K562 (cell line): ENCODE results near the gene ERVK3-1. TPM values are rescaled to one million over a fixed set of nuclear protein-coding genes. Genes with fewer than 3 reads are reported as not detected.
A peak's percentile ranks its signal among the peaks of the same experiment; 100 is the strongest.

Experiments
- NFRKB ChIP-seq: fragments of 450-650 bp; IDR thresholded peaks from 2 replicates; pipeline ENCODE4 v1.6.1; 2016; ENCODE audit warnings: low read depth
- RERE ChIP-seq: sonication (generic); formaldehyde crosslinking; IDR thresholded peaks from 2 replicates; pipeline ENCODE4 v1.8.0; 2023; ENCODE audit warnings: missing genetic modification reagents, mild to moderate bottlenecking, borderline replicate concordance
- TOE1 ChIP-seq, 2 experiments: fragments of 450-650 bp in 1 of 2; sonication (generic) in 1 of 2; formaldehyde crosslinking in 1 of 2; IDR thresholded peaks; 2 replicates each; pipeline versions ENCODE4 v1.7.1 to v1.8.0; 2016 to 2022; ENCODE audit warnings: borderline replicate concordance in 2 of 2, mild to moderate bottlenecking in 2 of 2, antibody characterized with exemption in 1 of 2, inconsistent platforms in 1 of 2, low read depth in 1 of 2, missing genetic modification reagents in 1 of 2, moderate library complexity in 1 of 2
- ZKSCAN1 ChIP-seq: fragments of 150-350 bp; IDR thresholded peaks from 2 replicates; pipeline ENCODE4 v1.6.1; 2016; ENCODE audit warnings: low read depth, low read length
- ZNF280A ChIP-seq: fragments of 450-650 bp; IDR thresholded peaks from 2 replicates; pipeline ENCODE4 v1.6.1; 2018; ENCODE audit warnings: mild to moderate bottlenecking, low read depth; ENCODE audit not compliant: partially characterized antibody
- ZNF644 ChIP-seq: fragments of 200-800 bp; sonication (Bioruptor generic); IDR thresholded peaks from 2 replicates; pipeline ENCODE4 v1.6.1; 2016; ENCODE audit warnings: low read depth, missing genetic modification characterization, missing compliant biosample characterization
- polyA plus RNA-seq, 8 experiments: library from polyadenylated mRNA; depleted of rRNA in 4 of 8; stranded (reverse) in 5 of 8; unstranded in 3 of 8; fragments of >200 nt; fragmentation: Nextera tagmentation in 2 of 8; fragmentation: Illumina TruSeq in 1 of 8; extraction: Ambion mirVana in 2 of 8; extraction: Trizol in 1 of 8; gene quantifications; 2 replicates each; pipeline versions ENCODE4 v1.2.1 to v1.2.3, GENCODE V29; 2011 to 2014; ENCODE audit warnings: inconsistent platforms in 1 of 8, missing spikeins in 1 of 8
- total RNA-seq, 7 experiments: library from RNA; depleted of rRNA in 6 of 7; stranded (reverse); fragments of >200 nt in 6 of 7; fragmentation: Illumina TruSeq in 2 of 7; extraction: Trizol in 2 of 7; gene quantifications; 2 replicates each; pipeline versions ENCODE4 v1.2.1 to v1.2.3, GENCODE V29; 2011 to 2021; ENCODE audit warnings: low replicate concordance in 1 of 7
- TF ChIP-seq, protein P1 (sequence below): IDR thresholded peaks from 2 replicates; pipeline ENCODE4 v1.6.1; 2016; ENCODE audit warnings: missing genetic modification characterization, missing compliant biosample characterization

Gene ERVK3-1
- total and polyA plus RNA-seq, 9 of the 15 experiments (the other 6 are each of a cell fraction or from before 2014, with no cell fraction given) = 87.6 to 299 (median 119) TPM

DNA sequence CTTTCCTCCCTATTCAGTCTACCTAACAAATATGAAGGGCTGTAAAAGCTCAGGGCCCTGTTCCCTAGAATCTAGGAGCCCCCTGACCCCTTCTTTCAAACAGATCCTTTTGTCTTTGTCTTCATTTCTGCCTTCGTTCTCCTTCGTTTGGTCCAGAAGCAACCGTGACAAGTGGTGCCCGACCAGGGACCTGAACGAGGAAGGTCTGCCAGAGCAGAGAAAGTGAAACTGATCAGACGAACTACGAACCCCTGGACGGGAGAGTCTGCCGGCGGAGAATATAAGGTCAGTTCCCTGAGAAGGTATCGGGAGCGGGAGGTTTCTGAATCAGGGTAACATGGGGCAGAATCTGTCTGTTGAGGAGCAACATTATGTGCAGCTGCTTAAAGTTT is 751 bp downstream of the ERVK3-1 start (continued):
- TF ChIP-seq RERE (CRISPR knock-in tag) (no peak), ZKSCAN1 (no peak), TOE1 (IDR thresholded peaks at IDR 0.05; ENCODE audit: borderline replicate concordance) (no peak), TOE1 (CRISPR knock-in tag; IDR thresholded peaks at IDR 0.05; ENCODE audit: borderline replicate concordance, low read depth) (no peak), ZNF280A (peak; percentile 40), NFRKB (no peak), ZNF644 (tag) (no peak)
- TF ChIP-seq, protein P1, sequence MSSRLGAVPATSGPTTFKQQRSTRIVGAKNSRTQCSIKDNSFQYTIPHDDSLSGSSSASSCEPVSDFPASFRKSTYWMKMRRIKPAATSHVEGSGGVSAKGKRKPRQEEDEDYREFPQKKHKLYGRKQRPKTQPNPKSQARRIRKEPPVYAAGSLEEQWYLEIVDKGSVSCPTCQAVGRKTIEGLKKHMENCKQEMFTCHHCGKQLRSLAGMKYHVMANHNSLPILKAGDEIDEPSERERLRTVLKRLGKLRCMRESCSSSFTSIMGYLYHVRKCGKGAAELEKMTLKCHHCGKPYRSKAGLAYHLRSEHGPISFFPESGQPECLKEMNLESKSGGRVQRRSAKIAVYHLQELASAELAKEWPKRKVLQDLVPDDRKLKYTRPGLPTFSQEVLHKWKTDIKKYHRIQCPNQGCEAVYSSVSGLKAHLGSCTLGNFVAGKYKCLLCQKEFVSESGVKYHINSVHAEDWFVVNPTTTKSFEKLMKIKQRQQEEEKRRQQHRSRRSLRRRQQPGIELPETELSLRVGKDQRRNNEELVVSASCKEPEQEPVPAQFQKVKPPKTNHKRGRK (tag) = no peak
- TF ChIP-seq, all 486 proteins: peak for 4
